GM20000 (cell line): ENCODE measurements around the gene MARK1.

ENCODE experiments used
- DNase-seq: peaks from one replicate; pipeline ENCODE4 v3.0.0; 2012; ENCODE audit warnings: low spot score
- TF ChIP-seq, protein P1 (sequence below): IDR thresholded peaks from 2 replicates; pipeline ENCODE4 v1.5.1; 2012; ENCODE audit warnings: mild to moderate bottlenecking, control low read depth; ENCODE audit errors: extremely low read depth, missing control alignments

Gene MARK1

DNA sequence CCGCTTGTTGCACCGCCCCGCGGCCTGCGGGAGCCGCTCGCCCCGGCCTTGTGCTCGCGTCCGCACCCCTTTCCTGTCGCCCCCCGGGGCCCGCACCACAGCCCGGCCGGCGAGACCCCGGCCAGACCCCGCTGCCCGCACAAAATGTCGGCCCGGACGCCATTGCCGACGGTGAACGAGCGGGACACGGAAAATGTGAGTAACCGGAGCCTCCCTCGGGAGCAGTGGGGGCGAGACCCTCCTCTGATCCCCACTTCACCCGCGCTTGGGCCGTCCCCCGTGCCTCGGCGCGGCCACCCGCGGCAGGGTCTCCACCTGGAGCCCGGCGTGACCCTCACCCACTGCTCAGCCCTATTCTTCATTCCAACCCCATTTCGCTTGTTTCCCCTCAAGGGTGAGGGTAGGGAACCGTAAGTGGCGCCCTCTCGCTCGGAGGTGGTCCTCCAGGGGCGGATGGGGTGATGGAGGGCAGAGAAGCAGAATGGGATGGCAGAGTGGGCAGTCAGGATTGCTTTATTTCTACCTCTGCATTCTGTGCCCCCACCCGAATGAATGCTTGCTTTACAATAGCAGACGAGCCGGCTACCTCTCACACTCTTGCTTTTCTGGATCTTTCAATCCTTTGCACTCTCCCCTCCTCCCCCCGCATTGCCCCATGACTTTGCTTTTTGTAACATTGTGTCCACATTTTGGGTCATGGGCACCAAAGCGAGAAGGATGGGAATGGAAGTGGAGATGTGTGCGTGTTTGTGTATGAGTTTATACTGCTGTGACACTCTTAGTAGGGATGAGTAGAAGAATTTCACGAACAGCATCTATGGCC lies 954 bp downstream of the MARK1 start:
- DNase-seq: peak; percentile 20
- TF ChIP-seq, protein P1, sequence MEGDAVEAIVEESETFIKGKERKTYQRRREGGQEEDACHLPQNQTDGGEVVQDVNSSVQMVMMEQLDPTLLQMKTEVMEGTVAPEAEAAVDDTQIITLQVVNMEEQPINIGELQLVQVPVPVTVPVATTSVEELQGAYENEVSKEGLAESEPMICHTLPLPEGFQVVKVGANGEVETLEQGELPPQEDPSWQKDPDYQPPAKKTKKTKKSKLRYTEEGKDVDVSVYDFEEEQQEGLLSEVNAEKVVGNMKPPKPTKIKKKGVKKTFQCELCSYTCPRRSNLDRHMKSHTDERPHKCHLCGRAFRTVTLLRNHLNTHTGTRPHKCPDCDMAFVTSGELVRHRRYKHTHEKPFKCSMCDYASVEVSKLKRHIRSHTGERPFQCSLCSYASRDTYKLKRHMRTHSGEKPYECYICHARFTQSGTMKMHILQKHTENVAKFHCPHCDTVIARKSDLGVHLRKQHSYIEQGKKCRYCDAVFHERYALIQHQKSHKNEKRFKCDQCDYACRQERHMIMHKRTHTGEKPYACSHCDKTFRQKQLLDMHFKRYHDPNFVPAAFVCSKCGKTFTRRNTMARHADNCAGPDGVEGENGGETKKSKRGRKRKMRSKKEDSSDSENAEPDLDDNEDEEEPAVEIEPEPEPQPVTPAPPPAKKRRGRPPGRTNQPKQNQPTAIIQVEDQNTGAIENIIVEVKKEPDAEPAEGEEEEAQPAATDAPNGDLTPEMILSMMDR: no peak

DNA sequence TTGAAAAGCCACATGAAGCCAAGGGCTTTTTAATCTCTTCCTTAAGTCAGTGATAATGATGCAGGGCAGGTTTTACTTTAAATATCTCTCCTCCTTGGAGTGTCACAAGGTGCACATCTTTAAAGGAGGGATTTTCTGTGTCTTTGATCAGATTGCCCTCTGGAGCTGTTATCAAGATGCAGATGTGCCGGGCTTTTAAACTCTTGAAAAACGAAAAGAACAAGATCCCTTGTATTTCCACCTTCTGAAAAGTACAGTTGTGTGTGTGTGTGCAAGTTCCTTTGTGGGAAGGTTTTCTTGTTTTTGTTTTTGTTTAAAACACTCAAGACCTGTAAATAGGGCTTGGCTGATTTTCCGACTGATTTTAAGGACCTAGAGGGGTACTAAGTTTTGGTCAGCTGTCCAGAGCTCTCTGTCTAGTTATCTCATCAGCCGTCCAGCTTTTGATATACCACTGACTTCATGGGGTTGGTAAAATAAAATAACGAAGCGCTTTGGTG lies 1.6 kb downstream of the MARK1 start:
- DNase-seq: no peak

DNA sequence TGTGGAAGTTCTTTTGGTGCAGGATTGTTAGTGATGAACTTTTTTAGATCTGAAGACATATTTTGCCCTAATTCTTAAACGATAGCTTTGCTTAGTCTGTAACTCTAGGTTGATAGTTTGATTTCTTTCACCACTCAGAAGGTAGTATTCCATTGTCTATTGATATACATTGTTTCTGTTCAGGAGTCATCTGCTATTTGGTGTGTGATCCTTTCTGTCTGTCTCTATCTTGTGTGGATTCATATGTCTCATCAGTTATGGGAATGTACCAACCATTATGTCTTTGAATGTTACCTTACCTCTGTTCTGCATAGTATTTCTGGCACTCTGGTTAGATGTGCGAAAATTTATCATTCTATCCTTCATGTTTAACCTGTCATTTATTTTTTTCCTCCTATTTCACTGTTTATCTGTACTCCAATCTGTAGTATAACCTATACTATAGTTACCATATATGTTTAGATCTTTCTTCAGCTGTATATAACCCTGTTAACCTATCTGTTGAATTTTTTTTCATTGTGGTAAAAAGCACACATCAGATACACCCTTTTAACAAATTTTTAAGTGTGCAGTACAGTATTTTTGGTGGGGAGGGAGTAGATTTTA lies 5.7 kb downstream of the MARK1 start:
- TF ChIP-seq, protein P1: no peak
- DNase-seq: no peak

More for the DNA sequence above, 1.6 kb downstream of the MARK1 start:
- TF ChIP-seq, protein P1: no peak

DNA sequence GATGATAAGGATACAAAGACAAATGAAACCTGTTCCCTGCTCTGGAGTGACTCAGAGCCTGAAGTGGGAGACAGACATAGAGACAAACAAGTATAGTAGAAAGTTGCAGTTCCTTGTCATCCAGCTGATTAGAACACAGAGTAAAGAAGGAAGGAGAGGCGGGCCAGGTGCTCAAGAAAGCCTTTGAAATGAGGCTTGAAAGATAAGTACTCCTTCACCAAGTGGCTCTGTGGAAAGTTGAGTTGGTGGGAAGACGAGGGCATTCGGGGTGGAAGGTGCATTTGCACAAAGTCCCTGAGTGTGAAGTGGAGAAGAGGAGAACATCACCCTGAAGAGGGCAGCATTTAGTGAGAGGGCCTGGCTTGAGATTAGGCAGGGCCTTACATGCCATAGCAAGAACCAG lies 17.0 kb downstream of the MARK1 start:
- TF ChIP-seq, protein P1: peak; percentile 3
- no peak for DNase-seq

DNA sequence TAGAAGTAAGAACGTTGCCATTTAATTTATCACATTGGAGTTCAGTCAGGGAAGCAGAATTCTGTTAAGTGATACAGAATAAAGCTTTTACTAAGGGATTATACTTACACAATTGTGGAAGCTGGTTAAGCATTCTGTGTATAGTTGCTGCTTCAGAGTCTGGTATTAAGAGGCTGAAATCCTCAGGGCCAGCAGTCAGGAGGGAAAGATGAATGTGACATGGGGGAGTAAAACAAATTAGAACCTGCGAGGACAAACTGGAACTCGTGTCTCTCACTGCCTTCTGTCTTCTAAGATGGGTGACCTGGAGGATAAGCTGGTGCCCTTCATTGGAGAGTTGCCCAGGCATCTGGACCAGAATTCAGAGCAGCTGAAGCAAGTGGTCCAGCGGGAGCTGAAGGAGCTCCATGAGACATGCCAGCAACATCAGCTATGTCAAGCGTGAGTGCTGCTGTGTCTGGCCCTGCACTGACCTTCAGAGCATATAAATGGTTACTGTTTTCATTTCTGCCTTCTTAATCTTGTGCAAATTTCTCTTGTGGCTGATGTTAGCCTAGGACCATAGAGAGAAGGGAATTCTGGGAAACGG lies 23.0 kb downstream of the MARK1 start:
- TF ChIP-seq, protein P1: no peak
- DNase-seq: no peak

DNA sequence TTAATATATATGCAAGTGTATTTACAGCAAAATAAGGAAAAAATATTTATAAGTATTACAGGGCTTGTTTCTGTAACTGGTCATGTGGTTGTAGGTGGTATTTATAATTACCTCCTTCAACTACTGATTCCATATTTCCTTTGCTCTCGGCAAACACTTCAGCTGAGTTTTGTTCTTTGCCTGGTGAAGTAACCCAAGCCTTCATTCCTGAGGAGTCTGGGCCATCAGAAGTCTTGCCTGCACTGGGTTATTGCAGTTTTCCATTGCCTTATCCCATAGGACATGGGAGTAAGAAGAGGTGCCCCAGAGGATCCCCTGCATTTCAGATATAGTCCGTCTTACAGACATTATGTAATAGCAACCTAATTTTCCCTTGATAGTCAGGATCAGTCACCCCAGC lies 23.8 kb downstream of the MARK1 start:
- DNase-seq: no peak
- TF ChIP-seq, protein P1: no peak

DNA sequence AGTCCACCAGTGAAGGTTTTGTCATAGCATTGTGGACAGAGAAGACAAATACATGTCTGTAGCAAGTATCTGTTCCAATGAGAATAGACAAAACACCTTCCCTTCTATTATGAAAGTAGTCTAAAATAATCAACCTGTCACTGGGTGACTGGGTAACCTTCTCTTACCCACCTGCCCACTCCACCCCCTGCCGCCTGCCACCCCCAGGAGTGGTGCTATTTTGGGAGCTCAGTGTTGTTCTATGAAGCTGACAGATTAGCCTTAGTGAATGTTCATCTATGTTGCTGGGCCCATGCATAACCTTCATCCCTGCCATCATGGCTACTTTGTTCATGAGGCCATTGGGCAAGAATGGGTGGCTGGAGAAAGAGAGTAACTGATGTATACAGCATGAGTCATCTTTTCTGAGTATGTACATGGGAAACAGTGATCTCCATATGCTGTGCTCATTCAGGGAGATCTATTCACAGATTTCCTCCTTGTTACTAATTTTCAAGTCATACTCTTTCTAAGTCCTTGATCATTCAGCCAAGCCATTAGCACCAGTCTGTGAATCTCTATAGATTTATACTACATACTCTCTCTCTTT lies 24.8 kb downstream of the MARK1 start:
- TF ChIP-seq, protein P1: no peak
- no peak for DNase-seq
